H54 (cell line): ENCODE data around the gene INPP5F.

ENCODE experiments used
- DNase-seq: peaks from one replicate; pipeline ENCODE4 v3.0.0; 2011; ENCODE audit warnings: low spot score, mixed read lengths; ENCODE audit not compliant: insufficient read length
- FAIRE-seq: peaks from 3 replicates; lab custom pipeline; 2011; peaks lifted over from hg19 to GRCh38; lab: Jason Lieb, UNC
- POLR2A ChIP-seq: IDR thresholded peaks from 2 replicates; pipeline ENCODE4 v1.6.1; 2011; ENCODE audit warnings: low read depth, mild to moderate bottlenecking, low read length

INPP5F gene

GRCh38 chr10:119872860-119873681, 147.2 kb downstream of the INPP5F start:
- FAIRE-seq = no peak
- DNase-seq = peak; percentile 80
- TF ChIP-seq POLR2A = peak; percentile 59; the same call in 1 of the 2 replicates

- TF ChIP-seq POLR2A = no peak
- no peak for DNase-seq
- FAIRE-seq = no peak
These were observed 152.7 kb downstream of the INPP5F start for GRCh38 chr10:119878524-119878923.
